Adrenal gland (tissue), 5 donors: ENCODE data around the gene NDUFS2.

Experiments used
- CTCF ChIP-seq, 6 experiments: fragments of 450-650 bp in 4 of 6; fragments of 200-600 bp in 2 of 6; sonication (generic) in 1 of 6; IDR thresholded peaks; 1 replicate in 5 of 6; 2 replicates in 1 of 6; pipeline versions ENCODE4 v1.5.1 to v1.8.0; 2016 to 2021; ENCODE audit warnings: antibody characterized with exemption in 6 of 6, mild to moderate bottlenecking in 2 of 6, moderate library complexity in 1 of 6
- POLR2A ChIP-seq, 2 donors: fragments of 450-650 bp; IDR thresholded peaks; one replicate each; pipeline ENCODE4 v1.6.1; 2017; ENCODE audit warnings: antibody characterized with exemption in 2 of 2, mild to moderate bottlenecking in 2 of 2, moderate library complexity in 1 of 2
- donor health status: DM: no; HTN: no; CAD: no.

GRCh38 chr1:161250829-161251228, 48.7 kb downstream of the NDUFS2 start:
- TF ChIP-seq CTCF (IDR thresholded peaks at IDR 0.05) (no peak), POLR2A (IDR thresholded peaks at IDR 0.05) (no peak)
